ENCODE measurements around the gene CFAP68. TPM values are rescaled to one million over a fixed set of nuclear protein-coding genes. Genes with fewer than 3 reads are reported as not detected.
A peak's percentile ranks its signal among the peaks of the same experiment; 100 is the strongest.

Gene CFAP68
- total and polyA plus RNA-seq, 4 donors = 6.6 to 22.0 (median 13.3) TPM

DNA sequence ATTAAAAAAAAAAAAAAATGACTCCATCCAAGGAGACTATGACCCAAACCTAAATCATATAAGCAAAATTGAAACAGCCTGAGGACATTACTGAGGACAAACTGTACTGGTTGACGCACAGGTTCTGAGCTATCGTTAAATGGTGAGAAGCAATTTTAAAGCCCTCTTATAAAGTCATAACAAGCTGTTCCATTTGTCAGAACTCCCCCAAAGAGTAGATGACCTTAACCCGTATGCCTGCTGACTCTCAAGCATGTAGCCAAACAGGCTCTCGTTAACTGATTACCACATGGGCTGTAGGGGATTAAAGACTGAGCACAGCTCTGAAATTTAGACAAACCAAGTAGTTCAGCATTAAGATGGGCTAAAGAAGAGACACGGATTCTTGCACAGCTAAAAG, 30.0 kb downstream of the CFAP68 start:
- H3K4me3 ChIP-seq (ENCODE audit: low read length in 2 of 2) = peak overlapping the region; percentile 79 to 98
- DNase-seq (no peak), ATAC-seq (ENCODE audit: low FRiP score) (no peak)
- peak overlapping the region in 1 of 2 donors; percentile 98 for H3K27ac ChIP-seq (ENCODE audit: low read depth in 1 of 2, low read length in 2 of 2)
- intact Hi-C loops (cut with DNase I) = no loop called here
- H3K36me3 ChIP-seq (ENCODE audit: control insufficient read depth in 1 of 2, insufficient read depth in 2 of 2, low read length in 1 of 2) = peaks cover 0 to 3% of the 10 kb centered on the region in 2 donors
- no peaks in the 10 kb centered on the region for H3K9me3 ChIP-seq (ENCODE audit: control insufficient read depth, low read length)
- H3K27me3 ChIP-seq (ENCODE audit: control insufficient read depth in 1 of 2, insufficient read depth in 2 of 2, low read length in 1 of 2) = no peaks in the 10 kb centered on the region
- H3K4me1 ChIP-seq (ENCODE audit: control insufficient read depth in 1 of 2, insufficient read depth in 2 of 2, low read length in 2 of 2) = no peaks in the 10 kb centered on the region
- WGBS, 2 donors = 48 to 53% methylated on average over 5 of the region's 5 CpGs

DNA sequence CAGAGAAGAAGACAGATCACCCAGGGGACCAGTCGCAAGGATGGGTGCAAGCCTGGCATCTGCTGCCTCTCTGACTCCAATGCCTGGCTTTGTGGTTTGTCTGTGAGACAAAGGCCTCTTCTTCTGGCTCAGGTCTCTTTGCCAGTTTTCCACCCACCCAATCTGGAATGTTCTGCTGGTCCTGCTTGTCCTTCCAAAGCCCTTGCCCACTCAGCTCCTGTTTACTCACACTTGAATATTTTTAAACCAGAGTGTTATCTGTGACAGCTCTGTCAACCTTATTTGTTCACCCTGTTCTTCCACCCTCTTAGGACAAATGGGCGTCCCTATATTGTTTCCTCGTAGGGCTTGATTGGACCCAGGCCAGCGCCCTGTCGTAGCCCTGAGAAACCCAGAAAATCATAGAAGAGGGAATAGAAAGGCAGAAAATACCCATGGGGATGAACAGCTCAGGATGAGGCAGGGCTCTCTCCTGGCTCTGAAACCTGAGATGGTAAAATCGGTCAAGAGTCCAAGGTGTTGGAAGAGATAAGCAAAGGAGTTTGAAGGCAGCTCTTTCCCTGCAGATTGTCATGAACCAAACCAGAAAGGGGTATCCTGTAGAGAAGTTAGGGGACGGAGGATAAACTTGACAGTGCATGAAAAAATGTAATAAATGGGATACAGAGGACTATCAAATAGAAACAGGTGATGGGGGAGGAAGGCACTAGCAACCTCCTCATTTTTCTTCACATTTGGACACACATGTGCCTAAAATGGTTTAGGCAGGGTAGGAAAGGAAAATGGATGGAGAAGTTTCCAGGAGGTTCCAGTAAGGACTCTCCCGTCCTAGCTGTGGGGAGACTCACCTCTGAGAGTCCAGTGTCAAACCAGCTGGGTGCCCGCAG, 31.6 kb downstream of the CFAP68 start:
- Histone ChIP-seq H3K9me3 (ENCODE audit: control insufficient read depth, low read length) (no peaks in the 10 kb centered on the region), H3K27ac (ENCODE audit: low read depth in 1 of 2, low read length in 2 of 2) (peak overlapping the region; percentile 97 to 98), H3K36me3 (ENCODE audit: control insufficient read depth in 1 of 2, insufficient read depth in 2 of 2, low read length in 1 of 2) (peaks cover 0 to 3% of the 10 kb centered on the region in 2 donors), H3K27me3 (ENCODE audit: control insufficient read depth in 1 of 2, insufficient read depth in 2 of 2, low read length in 1 of 2) (no peaks in the 10 kb centered on the region), H3K4me1 (ENCODE audit: control insufficient read depth in 1 of 2, insufficient read depth in 2 of 2, low read length in 2 of 2) (no peaks in the 10 kb centered on the region), H3K4me3 (ENCODE audit: low read length in 2 of 2) (peak overlapping the region; percentile 79 to 98)
- ATAC-seq (ENCODE audit: low FRiP score) = no peak
- DNase-seq = no peak
- intact Hi-C loops (cut with DNase I) = loop anchor here (1.0 kb wide), 2 partner anchors 16 to 32 kb away; partner anchors contain the start of genes CFAP68 (in 1 of the 2) and FDXACB1 (in 1 of the 2)
- WGBS, 2 donors = 4 to 5% methylated on average over 9 of the region's 9 CpGs

DNA sequence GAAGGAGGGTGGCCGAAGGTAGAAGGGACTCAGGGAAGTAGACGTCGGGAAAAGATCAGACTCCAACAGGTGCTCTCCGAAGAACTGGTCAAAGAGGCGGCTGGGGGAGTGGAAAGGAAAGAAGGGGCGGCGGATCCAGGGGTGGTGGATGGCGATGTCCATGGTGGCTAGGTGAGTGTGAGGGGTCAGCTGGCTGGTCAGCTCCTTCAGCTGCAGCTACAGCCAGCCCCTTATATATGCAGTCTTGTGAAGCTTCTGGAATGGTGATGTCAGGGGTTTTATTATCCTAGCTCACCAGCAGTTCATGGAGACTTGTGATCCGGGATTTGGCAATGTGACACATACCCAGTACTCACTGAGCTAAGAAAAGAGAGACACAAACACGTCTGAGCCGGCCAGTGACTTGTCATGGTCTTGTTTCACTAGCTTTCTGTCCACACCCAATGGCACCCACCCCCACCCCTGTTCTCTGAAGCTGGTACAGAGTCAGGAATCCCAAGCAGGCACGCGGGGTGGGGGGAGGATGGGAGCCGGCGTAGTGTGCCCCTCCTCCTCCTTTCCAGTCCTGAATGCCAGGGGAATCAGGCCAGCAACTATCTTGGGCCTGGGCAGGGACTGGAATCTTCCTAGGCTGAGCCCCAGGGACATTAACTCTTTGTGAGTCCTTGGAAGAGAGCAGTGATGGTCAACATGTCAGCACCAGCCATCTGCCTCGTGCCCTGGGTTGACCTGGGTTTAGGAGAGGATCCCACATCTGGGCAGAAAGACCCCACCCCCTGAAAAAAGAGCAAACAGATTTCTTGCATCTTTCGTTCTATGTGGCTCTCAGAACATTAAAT, 32.4 kb downstream of the CFAP68 start, which contains the start of gene CRYAB:
Gene CRYAB, minus strand, starts transcription at position 208 of the 839 bp plus-strand sequence. Its CDS starts 46 bp downstream, at position 162.
- peak; percentile 87 for ATAC-seq (ENCODE audit: low FRiP score)
- no peaks in the 10 kb centered on the region for H3K27me3 ChIP-seq (ENCODE audit: control insufficient read depth in 1 of 2, insufficient read depth in 2 of 2, low read length in 1 of 2)
- H3K4me3 ChIP-seq (ENCODE audit: low read length in 2 of 2) = peak within 1 kb of the TSS; percentile 79 to 98
- intact Hi-C loops (cut with DNase I) = loop anchor here (1.0 to 2.0 kb wide), 3 partner anchors 16 to 33 kb away; partner anchors contain the start of genes CFAP68 (in 2 of the 2) and FDXACB1 (in 2 of the 2)
- H3K36me3 ChIP-seq (ENCODE audit: control insufficient read depth in 1 of 2, insufficient read depth in 2 of 2, low read length in 1 of 2) = peaks cover 0 to 3% of the 10 kb centered on the region in 2 donors
- H3K27ac ChIP-seq (ENCODE audit: low read depth in 1 of 2, low read length in 2 of 2) = peak within 1 kb of the TSS; percentile 97 to 98
- H3K4me1 ChIP-seq (ENCODE audit: control insufficient read depth in 1 of 2, insufficient read depth in 2 of 2, low read length in 2 of 2) = peaks cover 0 to 6% of the 10 kb centered on the region in 2 donors
- no peaks in the 10 kb centered on the region for H3K9me3 ChIP-seq (ENCODE audit: control insufficient read depth, low read length)
- WGBS, 2 donors = 4 to 8% methylated on average over 17 of the region's 17 CpGs
- peak; percentile 92 to 95 for DNase-seq

DNA sequence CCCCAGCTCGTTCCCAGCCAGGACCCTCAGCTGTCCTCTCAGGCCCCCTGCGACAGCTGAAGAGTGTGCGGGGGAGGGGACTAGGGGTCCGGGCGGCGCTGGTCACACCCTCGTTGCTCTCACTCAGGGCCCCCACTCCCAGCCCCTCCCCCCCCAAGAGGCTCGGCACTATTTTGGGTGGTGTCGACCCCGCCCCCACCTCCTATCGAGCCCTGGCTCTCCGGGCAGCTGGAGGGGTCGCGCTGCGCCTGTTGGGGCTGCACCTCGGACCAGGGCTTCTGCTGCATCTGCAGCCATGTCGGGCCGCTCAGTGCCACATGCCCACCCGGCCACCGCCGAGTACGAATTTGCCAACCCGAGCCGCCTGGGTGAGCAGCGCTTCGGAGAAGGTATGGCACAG, 33.2 kb downstream of the CFAP68 start, which contains the start of gene HSPB2:
Gene HSPB2, plus strand, starts transcription at position 200 of the 400 bp plus-strand sequence. Its CDS starts 96 bp downstream, at position 296.
- WGBS, 2 donors = 1 to 2% methylated on average over 16 to 26 of the region's 26 CpGs
- Histone ChIP-seq H3K9me3 (ENCODE audit: control insufficient read depth, low read length) (no peaks in the 10 kb centered on the region), H3K27ac (ENCODE audit: low read depth in 1 of 2, low read length in 2 of 2) (peak within 1 kb of the TSS; percentile 97 to 99), H3K36me3 (ENCODE audit: control insufficient read depth in 1 of 2, insufficient read depth in 2 of 2, low read length in 1 of 2) (peaks cover 0 to 3% of the 10 kb centered on the region in 2 donors), H3K4me3 (ENCODE audit: low read length in 2 of 2) (peak within 1 kb of the TSS; percentile 79 to 98), H3K4me1 (ENCODE audit: control insufficient read depth in 1 of 2, insufficient read depth in 2 of 2, low read length in 2 of 2) (peaks cover 0 to 6% of the 10 kb centered on the region in 2 donors), H3K27me3 (ENCODE audit: control insufficient read depth in 1 of 2, insufficient read depth in 2 of 2, low read length in 1 of 2) (no peaks in the 10 kb centered on the region)
- intact Hi-C loops (cut with DNase I) = loop anchor here in 1 of 2 donors (2.0 kb wide), 1 partner anchor 34 kb away; the partner anchor contains the start of genes CFAP68 and FDXACB1
- DNase-seq = peak; percentile 65 to 84
- ATAC-seq (ENCODE audit: low FRiP score) = peak; percentile 15

DNA sequence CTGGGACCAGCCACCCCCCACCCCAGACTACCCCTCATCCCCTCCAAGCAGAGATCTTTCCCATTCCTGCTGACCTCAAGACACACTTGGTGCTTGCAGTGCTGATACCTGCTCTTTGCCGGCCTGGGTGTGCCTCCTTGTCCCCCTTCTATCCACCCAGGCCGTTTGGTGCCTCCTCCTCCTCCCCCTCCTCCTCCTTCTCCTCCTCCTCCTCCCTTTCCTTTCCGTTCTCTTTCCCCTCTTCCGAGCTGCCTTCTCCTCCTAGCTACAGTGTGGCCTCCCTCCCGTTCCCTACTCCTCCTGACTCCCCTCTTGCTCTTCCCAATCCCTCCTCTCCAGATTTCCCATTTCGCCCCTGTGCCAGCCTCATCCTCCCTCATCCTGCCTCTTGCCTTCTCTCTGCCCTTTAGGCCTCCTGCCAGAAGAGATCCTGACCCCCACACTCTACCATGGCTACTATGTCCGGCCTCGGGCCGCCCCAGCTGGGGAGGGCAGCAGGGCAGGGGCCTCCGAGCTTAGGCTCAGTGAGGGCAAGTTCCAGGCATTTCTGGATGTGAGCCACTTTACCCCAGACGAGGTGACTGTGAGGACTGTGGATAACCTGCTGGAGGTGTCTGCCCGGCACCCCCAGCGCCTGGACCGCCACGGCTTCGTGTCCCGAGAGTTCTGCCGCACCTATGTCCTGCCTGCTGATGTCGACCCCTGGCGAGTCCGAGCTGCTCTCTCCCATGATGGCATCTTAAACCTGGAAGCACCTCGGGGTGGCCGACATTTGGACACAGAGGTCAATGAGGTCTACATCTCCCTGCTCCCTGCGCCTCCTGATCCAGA, 33.9 kb downstream of the CFAP68 start:
- H3K4me1 ChIP-seq (ENCODE audit: control insufficient read depth in 1 of 2, insufficient read depth in 2 of 2, low read length in 2 of 2) = peaks cover 0 to 6% of the 10 kb centered on the region in 2 donors
- no peaks in the 10 kb centered on the region for H3K27me3 ChIP-seq (ENCODE audit: control insufficient read depth in 1 of 2, insufficient read depth in 2 of 2, low read length in 1 of 2)
- intact Hi-C loops (cut with DNase I) = loop anchor here in 1 of 2 donors (2.0 kb wide), 1 partner anchor 34 kb away; the partner anchor contains the start of genes CFAP68 and FDXACB1
- H3K9me3 ChIP-seq (ENCODE audit: control insufficient read depth, low read length) = no peaks in the 10 kb centered on the region
- H3K4me3 ChIP-seq (ENCODE audit: low read length in 2 of 2) = peak overlapping the region; percentile 64 to 79
- H3K27ac ChIP-seq (ENCODE audit: low read depth in 1 of 2, low read length in 2 of 2) = peak overlapping the region; percentile 94 to 99
- peak; percentile 59 for ATAC-seq (ENCODE audit: low FRiP score)
- DNase-seq = peak; percentile 62 to 73
- H3K36me3 ChIP-seq (ENCODE audit: control insufficient read depth in 1 of 2, insufficient read depth in 2 of 2, low read length in 1 of 2) = peaks cover 0 to 3% of the 10 kb centered on the region in 2 donors
- WGBS, 2 donors = 2 to 4% methylated on average over 22 to 24 of the region's 24 CpGs

DNA sequence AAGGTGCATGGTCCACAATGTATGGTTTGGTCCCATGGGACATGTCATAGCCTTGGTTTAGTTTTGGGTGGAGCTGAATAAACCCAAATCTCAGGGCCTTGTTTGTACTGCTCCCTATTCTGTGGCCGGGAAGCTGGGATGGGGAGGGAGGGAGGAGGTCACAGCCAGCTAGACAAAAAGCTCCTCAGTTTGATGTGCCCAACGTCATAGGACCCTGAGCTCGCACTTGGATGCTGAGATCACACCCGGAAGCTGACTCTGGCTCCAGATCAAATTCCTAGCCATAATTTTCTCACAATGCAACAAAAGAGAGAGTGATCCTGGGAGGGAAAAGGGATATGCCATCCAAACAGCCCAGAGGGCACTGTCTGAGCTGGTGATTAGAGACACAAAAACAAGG, 34.7 kb downstream of the CFAP68 start:
- Histone ChIP-seq H3K27me3 (ENCODE audit: control insufficient read depth in 1 of 2, insufficient read depth in 2 of 2, low read length in 1 of 2) (no peaks in the 10 kb centered on the region), H3K36me3 (ENCODE audit: control insufficient read depth in 1 of 2, insufficient read depth in 2 of 2, low read length in 1 of 2) (peaks cover 0 to under 1% of the 10 kb centered on the region in 2 donors), H3K9me3 (ENCODE audit: control insufficient read depth, low read length) (no peaks in the 10 kb centered on the region), H3K4me1 (ENCODE audit: control insufficient read depth in 1 of 2, insufficient read depth in 2 of 2, low read length in 2 of 2) (peaks cover 0 to 6% of the 10 kb centered on the region in 2 donors), H3K4me3 (ENCODE audit: low read length in 2 of 2) (peak overlapping the region; percentile 79), H3K27ac (ENCODE audit: low read depth in 1 of 2, low read length in 2 of 2) (peak overlapping the region; percentile 94 to 99)
- intact Hi-C loops (cut with DNase I) = loop anchor here in 1 of 2 donors (2.0 kb wide), 1 partner anchor 35 kb away; the partner anchor contains the start of genes CFAP68 and FDXACB1
- DNase-seq (peak; percentile 84 to 87), ATAC-seq (ENCODE audit: low FRiP score) (peak; percentile 76)
- 5 to 6% methylated on average over 4 of the region's 4 CpGs for WGBS, 2 donors

DNA sequence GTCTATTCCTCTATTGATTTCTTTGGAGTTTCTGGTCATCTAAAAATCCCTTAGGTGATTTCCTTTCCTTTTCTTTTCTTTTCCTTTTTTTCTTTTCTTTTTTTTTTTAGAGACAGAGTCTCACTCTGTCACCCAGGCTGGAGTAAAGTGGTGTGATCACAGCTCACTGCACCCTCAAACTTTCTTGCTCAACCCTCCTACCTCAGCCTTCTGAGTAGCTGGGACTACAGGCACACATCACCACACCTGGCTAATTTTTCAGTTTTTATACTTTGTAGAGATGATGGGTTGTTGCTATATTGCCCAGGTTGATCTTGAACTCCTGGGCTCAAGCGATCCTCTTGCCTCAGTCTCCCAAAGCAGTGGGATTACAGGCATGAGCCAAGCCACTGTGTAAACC, 37.4 kb downstream of the CFAP68 start:
- WGBS, 2 donors = 92 to 96% methylated on average over 1 of the region's 1 CpG
- intact Hi-C loops (cut with DNase I) = no loop called here
- Histone ChIP-seq H3K36me3 (ENCODE audit: control insufficient read depth in 1 of 2, insufficient read depth in 2 of 2, low read length in 1 of 2) (no peaks in the 10 kb centered on the region), H3K4me3 (ENCODE audit: low read length in 2 of 2) (no peak overlapping the region), H3K27ac (ENCODE audit: low read depth in 1 of 2, low read length in 2 of 2) (no peak overlapping the region), H3K27me3 (ENCODE audit: control insufficient read depth in 1 of 2, insufficient read depth in 2 of 2, low read length in 1 of 2) (no peaks in the 10 kb centered on the region), H3K9me3 (ENCODE audit: control insufficient read depth, low read length) (no peaks in the 10 kb centered on the region), H3K4me1 (ENCODE audit: control insufficient read depth in 1 of 2, insufficient read depth in 2 of 2, low read length in 2 of 2) (peaks cover 0 to 6% of the 10 kb centered on the region in 2 donors)
- no peak for DNase-seq
- no peak for ATAC-seq (ENCODE audit: low FRiP score)

Measured in aorta (tissue), 5 donors.